HG03066 (cell line): ENCODE data around the gene KIF4A.
A peak's percentile ranks its signal among the peaks of the same experiment; 100 is the strongest.
"Not testable (repeated sequence)": the region's sequence is repeated elsewhere in the genome, so short reads cannot be mapped to it uniquely, and the experiment has no call there.

Experiments used
- ATAC-seq: cut with Tn5 transposase; IDR thresholded peaks from one replicate; pipeline ENCODE4 v1.9.1; 2021; ENCODE audit warnings: low read depth; ENCODE audit not compliant: unreplicated experiment

The KIF4A gene

DNA sequence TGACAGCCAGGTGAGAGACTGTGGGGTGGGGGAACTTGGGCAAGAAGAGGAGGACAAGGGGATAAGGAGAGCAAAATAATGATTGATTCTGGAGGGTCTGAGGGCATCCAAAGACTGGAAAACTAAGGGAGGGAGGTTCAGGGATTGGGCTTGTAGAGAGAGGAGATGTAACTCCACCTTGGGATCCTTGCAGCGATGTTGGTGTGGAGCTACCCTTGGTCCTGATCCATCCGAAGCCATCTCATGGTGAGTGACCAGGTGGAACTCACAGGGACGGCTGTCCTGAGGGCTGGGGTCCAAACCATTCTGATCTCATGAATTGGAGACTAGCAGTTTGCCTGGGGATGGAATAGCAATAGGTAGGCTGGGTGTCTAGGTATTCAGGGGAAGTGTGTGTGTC, 9.3 kb upstream of the KIF4A start:
- no peak for ATAC-seq

GRCh38 chrX:70281951-70282350, 8.0 kb upstream of the KIF4A start, which contains the start of gene RAB41:
RAB41 (plus strand) TSS chrX:70282172; CDS start chrX:70282218, 46 bp downstream.
- ATAC-seq: no peak

- no peak for ATAC-seq
Observed at GRCh38 chrX:70289168-70289792, 624 bp upstream of the KIF4A start.

DNA sequence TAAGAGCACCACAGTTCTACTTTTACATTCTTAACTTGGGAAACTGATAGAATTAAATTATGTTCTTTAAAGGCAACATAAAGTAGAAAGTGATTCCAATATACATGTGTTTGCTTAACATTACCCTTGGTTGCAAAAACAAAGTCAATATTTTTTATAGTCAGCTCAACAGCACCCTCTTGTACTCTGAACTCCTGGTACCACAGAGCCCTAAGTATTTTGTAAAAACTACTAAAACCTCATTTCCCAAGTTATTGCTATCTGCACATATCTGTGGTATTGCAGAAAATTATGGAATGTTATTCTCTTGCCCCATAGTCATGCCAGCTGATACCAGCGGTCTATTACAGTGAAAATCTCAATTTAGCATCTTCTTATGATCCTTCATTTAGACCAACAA, 2.9 kb downstream of the KIF4A start:
- no peak for ATAC-seq

DNA sequence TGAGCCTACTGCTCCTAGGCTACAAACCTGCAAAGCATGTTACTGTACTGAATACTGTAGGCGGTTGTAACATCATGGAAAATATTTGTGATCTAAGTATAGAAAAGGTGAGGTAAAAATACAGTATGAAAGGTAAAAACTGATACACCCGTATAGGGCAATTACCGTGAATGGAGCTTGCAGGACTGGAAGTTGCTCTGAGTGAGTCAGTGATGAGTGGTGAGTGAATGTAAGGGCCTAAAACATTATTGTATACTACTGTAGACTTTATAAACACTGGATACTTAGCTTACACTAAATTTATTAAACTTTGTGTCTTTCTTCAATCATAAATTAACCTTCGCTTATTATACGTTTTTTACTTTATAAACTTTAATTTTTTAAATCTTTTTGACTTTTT, 3.7 kb downstream of the KIF4A start:
- ATAC-seq: no peak

DNA sequence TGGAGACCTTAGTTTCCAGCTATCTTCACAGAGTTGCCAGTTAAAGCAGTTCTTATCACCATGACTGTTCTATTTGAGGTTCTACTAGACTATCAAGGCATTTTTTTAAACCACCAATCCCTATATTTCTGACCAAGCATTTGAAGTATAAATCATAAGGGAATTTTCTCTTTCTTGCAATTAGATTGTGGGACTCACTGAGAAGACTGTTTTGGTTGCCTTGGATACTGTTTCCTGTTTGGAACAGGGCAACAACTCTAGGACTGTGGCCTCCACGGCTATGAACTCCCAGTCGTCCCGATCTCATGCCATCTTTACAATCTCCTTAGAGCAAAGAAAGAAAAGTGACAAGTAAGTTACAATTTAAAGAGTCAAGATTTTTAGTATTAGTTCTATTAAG, 11.8 kb downstream of the KIF4A start:
- no peak for ATAC-seq

DNA sequence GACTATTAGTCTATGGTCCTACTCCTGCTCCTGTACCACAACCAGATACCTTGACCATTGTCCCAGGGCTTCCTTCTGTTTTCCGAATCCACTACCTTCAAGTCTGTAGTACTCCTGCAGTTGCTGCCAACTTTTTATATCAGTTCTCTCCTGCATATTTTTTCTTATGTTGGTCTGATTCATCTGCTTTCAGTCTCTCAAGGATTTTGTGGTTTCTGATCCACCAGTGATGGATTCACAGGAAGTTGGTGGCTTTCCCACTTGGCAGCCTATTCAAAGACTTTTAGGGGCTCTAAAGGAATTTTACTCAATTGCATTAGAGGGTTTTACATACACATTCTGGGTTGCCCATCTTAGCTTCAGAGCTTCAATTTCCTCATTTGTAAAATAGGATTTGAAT, 23.6 kb downstream of the KIF4A start:
- no peak for ATAC-seq

- ATAC-seq: no peak
Observed at GRCh38 chrX:70322784-70323183, 32.9 kb downstream of the KIF4A start.

DNA sequence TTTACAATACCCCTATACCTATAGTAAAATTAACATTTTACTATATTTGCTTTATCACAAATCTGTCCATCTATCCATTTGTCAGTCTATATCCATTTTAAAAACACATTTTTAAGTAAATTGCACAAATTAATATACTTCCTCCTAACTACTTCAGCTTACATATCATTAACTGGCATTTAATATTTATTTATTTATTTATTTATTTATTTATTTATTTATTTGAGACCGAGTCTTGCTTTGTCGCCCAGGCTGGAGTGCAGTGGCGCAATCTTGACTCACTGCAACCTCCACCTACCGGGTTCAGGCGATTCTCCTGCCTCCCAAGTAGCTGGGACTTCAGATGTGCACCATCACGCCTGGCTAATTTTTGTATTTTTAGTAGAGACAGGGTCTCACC, 33.7 kb downstream of the KIF4A start:
- ATAC-seq: not testable (repeated sequence)

GRCh38 chrX:70324326-70324725, 34.4 kb downstream of the KIF4A start:
- ATAC-seq: no peak

DNA sequence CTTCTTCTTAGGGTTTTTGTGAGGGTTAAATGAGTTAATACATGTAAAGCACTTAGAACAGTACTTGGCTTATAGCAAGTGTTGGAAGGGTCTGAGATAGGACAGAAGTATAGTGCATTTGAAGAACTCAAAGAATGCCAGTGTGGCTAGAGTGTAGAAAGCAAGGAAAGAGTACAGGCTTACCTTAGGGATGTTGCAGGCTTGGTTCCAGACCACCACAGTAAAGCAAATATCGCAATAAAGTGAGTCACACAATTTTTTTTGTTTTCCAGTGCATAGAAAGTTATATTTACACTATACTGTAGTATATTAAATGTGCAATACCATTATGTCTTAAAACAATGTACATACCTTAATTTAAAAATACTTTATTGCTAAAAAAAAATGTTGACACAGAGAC, 41.3 kb downstream of the KIF4A start:
- ATAC-seq: no peak

GRCh38 chrX:70332600-70332999, 42.7 kb downstream of the KIF4A start:
- no peak for ATAC-seq

- peak; percentile 100 for ATAC-seq
Observed at GRCh38 chrX:70336767-70337166, 46.9 kb downstream of the KIF4A start.

GRCh38 chrX:70338290-70338689, 48.4 kb downstream of the KIF4A start:
- ATAC-seq: no peak

GRCh38 chrX:70343435-70343834, 53.5 kb downstream of the KIF4A start:
- no peak for ATAC-seq

- no peak for ATAC-seq
Observed at GRCh38 chrX:70346418-70347070, 56.6 kb downstream of the KIF4A start.

DNA sequence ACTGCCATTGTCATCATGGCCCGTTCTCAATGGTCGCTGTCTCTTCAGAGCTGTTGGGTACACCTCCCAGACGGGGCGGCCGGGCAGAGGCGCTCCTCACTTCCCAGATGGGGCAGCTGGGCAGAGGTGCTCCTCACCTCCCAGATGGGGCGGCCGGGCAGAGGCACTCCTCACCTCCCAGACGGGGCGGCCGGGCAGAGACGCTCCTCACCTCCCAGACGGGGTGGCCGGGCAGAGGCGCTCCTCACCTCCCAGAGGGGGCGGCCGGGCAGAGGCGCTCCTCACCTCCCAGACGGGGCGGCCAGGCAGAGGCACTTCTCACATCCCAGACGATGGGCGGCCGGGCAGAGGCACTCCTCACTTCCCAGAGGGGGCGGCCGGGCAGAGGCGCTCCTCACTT, 58.9 kb downstream of the KIF4A start:
- ATAC-seq: not testable (repeated sequence)

GRCh38 chrX:70349367-70350125, 59.6 kb downstream of the KIF4A start:
- not testable (repeated sequence) for ATAC-seq

DNA sequence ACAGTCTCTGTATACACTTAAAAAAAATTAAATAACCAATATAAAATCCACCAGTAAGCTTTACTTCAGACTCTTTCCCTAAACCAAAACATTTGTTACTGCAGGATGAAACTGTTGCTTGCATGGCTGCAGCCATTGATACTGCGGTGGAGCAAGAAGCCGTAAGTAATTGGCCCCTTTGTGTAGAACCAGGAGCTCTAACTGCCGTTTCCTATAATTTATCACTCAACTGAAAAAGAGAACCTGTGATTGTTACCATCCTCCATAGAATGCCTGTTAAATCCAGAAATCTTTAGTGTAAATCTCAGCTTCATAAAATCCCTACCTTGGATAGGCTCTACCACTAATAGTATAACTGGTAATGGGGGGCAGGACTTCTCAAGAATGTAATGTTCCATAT, 62.6 kb downstream of the KIF4A start:
- ATAC-seq: no peak

- ATAC-seq: no peak
Observed at GRCh38 chrX:70353514-70353913, 63.6 kb downstream of the KIF4A start.

DNA sequence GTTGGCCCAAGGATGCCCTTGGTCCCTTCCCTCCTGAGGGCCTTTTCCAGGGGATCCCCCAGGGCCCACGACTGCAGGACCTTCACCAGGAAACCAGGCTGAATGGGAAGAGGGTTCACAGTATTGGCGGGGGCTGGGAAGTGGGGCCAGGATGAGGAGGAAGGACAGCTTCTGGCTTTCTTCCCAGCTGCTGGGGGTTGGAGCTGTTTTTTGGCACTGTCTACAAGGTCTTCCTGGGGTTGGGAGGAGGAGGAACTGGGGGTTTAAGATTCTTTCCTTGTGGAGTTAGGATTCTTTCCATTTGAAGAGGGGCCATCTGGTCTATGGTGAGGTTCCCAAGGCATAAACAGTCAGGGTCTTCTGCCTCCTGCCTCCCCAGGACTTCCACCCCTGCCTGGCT, 64.8 kb downstream of the KIF4A start:
- ATAC-seq: no peak

DNA sequence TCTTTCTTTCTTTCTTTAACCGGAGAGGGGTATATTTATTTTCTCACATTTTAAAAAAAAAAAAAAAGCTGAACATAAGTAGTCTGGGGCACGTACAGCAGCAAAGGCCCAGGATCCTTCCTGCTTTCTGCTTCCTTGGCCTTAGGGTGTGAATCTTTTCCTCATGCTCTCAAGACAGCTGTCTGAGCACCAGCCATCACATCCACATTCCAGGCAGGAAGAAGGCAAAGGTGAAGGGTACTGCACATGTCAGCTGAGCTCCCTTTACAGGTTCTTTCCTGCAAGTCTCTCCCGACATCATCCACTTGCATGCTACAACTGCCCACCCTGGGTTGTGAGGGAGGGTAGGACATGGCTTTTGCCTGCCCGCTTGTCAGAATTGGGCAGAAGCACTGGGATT, 69.6 kb downstream of the KIF4A start:
- ATAC-seq: no peak
